Subcutaneous adipose tissue (tissue), 4 donors: Measurements from ENCODE around the gene STK32A. TPM values are rescaled to one million over a fixed set of nuclear protein-coding genes. Genes with fewer than 3 reads are reported as not detected.

ENCODE experiments used
- CTCF ChIP-seq: fragments of 450-650 bp; IDR thresholded peaks from one replicate; pipeline ENCODE4 v1.5.1; 2016; ENCODE audit warnings: low read depth, mild to moderate bottlenecking, control low read depth, antibody characterized with exemption, moderate library complexity
- total RNA-seq, 4 donors: library from RNA; depleted of rRNA; stranded (reverse); fragments of >200 nt; gene quantifications; one replicate each; pipeline ENCODE4 v1.1.0, GENCODE V29; 2016

Gene STK32A
- total RNA-seq, 4 donors from 2014 or later, result 1.8 to 5.3 (median 4.3) TPM

- TF ChIP-seq CTCF, result no peak
Observed at GRCh38 chr5:147411359-147412319, 176.8 kb downstream of the STK32A start.

GRCh38 chr5:147412561-147412960 is 177.7 kb downstream of the STK32A start:
- TF ChIP-seq CTCF, result no peak

- no peak for TF ChIP-seq CTCF
Observed at GRCh38 chr5:147413266-147413665, 178.4 kb downstream of the STK32A start.

- no peak for TF ChIP-seq CTCF
Observed at GRCh38 chr5:147415651-147416050, 180.8 kb downstream of the STK32A start.

- no peak for TF ChIP-seq CTCF
Observed at GRCh38 chr5:147417135-147417813, 182.4 kb downstream of the STK32A start.

- TF ChIP-seq CTCF, result no peak
Observed at GRCh38 chr5:147418613-147419012, 183.8 kb downstream of the STK32A start.

GRCh38 chr5:147426640-147427327 is 192.0 kb downstream of the STK32A start:
- no peak for TF ChIP-seq CTCF
